A673 (cell line): ENCODE measurements around the gene CDA.

ENCODE experiments used
- CTCF ChIP-seq: fragments of 300-800, 200-600 bp; sonication (generic); conservative IDR thresholded peaks from 2 replicates; pipeline ENCODE4 v1.5.1; 2017; ENCODE audit warnings: low read depth, mild to moderate bottlenecking, antibody characterized with exemption, low read length, moderate library complexity, mixed read lengths
- EZH2 ChIP-seq: fragments of 200-600 bp; sonication (generic); IDR thresholded peaks from 2 replicates; pipeline ENCODE4 v1.6.1; 2017; ENCODE audit warnings: borderline replicate concordance, low read depth, mild to moderate bottlenecking, mixed read lengths, antibody characterized with exemption, low read length; ENCODE audit not compliant: poor library complexity, severe bottlenecking

GRCh38 chr1:20640183-20640597 is 51.3 kb downstream of the CDA start:
- TF ChIP-seq CTCF, result peak; percentile 85
- no peak for TF ChIP-seq EZH2
